ENCODE measurements around the gene NOTCH2. TPM values are rescaled to one million over a fixed set of nuclear protein-coding genes. Genes with fewer than 3 reads are reported as not detected.

NOTCH2 gene
- total RNA-seq, 1 donor from 2014 or later = 61.6 TPM

- H3K4me3 ChIP-seq (ENCODE audit: low read depth, low read length) = no peak overlapping the region
- H3K27me3 ChIP-seq (ENCODE audit: control insufficient read depth, insufficient read depth, low read length) = peaks cover 4% of the 10 kb centered on the region
- no peak for TF ChIP-seq CTCF (IDR thresholded peaks at IDR 0.05; ENCODE audit: insufficient read depth, low read length, severe bottlenecking)
- FAIRE-seq (no peak), DNase-seq (ENCODE audit: low read depth) (no peak)
- H3K36me3 ChIP-seq (ENCODE audit: control insufficient read depth, insufficient read depth, low read length) = no peaks in the 10 kb centered on the region
These were observed 175.4 kb downstream of the NOTCH2 start for GRCh38 chr1:119893827-119894700.

GRCh38 chr1:119893238-119893791, 176.1 kb downstream of the NOTCH2 start:
- Histone ChIP-seq H3K4me3 (ENCODE audit: low read depth, low read length) (no peak overlapping the region), H3K36me3 (ENCODE audit: control insufficient read depth, insufficient read depth, low read length) (no peaks in the 10 kb centered on the region), H3K27me3 (ENCODE audit: control insufficient read depth, insufficient read depth, low read length) (peaks cover 4% of the 10 kb centered on the region)
- DNase-seq (ENCODE audit: low read depth) (no peak), FAIRE-seq (no peak)
- TF ChIP-seq CTCF (IDR thresholded peaks at IDR 0.05; ENCODE audit: insufficient read depth, low read length, severe bottlenecking) = no peak

- no peak for TF ChIP-seq CTCF (IDR thresholded peaks at IDR 0.05; ENCODE audit: insufficient read depth, low read length, severe bottlenecking)
- Histone ChIP-seq H3K27me3 (ENCODE audit: control insufficient read depth, insufficient read depth, low read length) (peaks cover 3% of the 10 kb centered on the region), H3K36me3 (ENCODE audit: control insufficient read depth, insufficient read depth, low read length) (no peaks in the 10 kb centered on the region), H3K4me3 (ENCODE audit: low read depth, low read length) (no peak overlapping the region)
- DNase-seq (ENCODE audit: low read depth) (no peak), FAIRE-seq (no peak)
These were observed 178.1 kb downstream of the NOTCH2 start for GRCh38 chr1:119891386-119891785.

- no peak for FAIRE-seq
- TF ChIP-seq CTCF (IDR thresholded peaks at IDR 0.05; ENCODE audit: insufficient read depth, low read length, severe bottlenecking) = no peak
- no peak overlapping the region for H3K4me3 ChIP-seq (ENCODE audit: low read depth, low read length)
These were observed 181.0 kb downstream of the NOTCH2 start for GRCh38 chr1:119888476-119888875.

GRCh38 chr1:119887427-119887826, 182.0 kb downstream of the NOTCH2 start:
- no peak for FAIRE-seq
- no peak for DNase-seq (ENCODE audit: low read depth)
- no peak for TF ChIP-seq CTCF (IDR thresholded peaks at IDR 0.05; ENCODE audit: insufficient read depth, low read length, severe bottlenecking)
- no peaks in the 10 kb centered on the region for H3K36me3 ChIP-seq (ENCODE audit: control insufficient read depth, insufficient read depth, low read length)
- H3K4me3 ChIP-seq (ENCODE audit: low read depth, low read length) = no peak overlapping the region
- H3K27me3 ChIP-seq (ENCODE audit: control insufficient read depth, insufficient read depth, low read length) = peaks cover 6% of the 10 kb centered on the region

More at GRCh38 chr1:119888476-119888875, 181.0 kb downstream of the NOTCH2 start:
- H3K36me3 ChIP-seq (ENCODE audit: control insufficient read depth, insufficient read depth, low read length) = no peaks in the 10 kb centered on the region
- peaks cover 6% of the 10 kb centered on the region for H3K27me3 ChIP-seq (ENCODE audit: control insufficient read depth, insufficient read depth, low read length)
- no peak for DNase-seq (ENCODE audit: low read depth)

All from bronchial epithelial cell (primary cell).